ENCODE results near the gene PODNL1. TPM values are rescaled to one million over a fixed set of nuclear protein-coding genes. Genes with fewer than 3 reads are reported as not detected.

Gene PODNL1
- total and polyA plus RNA-seq, 2 of the 13 experiments (the other 11 are each of a cell fraction or from before 2014, with no cell fraction given): 0.18 TPM; not detected in 1

GRCh38 chr19:13905634-13906520 is 32.3 kb downstream of the PODNL1 start, which contains the start of the genes BRME1 and CC2D1A (continued):
- peak; percentile 81 for TF ChIP-seq HOXD1 (CRISPR knock-in tag; IDR thresholded peaks at IDR 0.05)
- TF ChIP-seq ZFP91 (CRISPR knock-in tag; IDR thresholded peaks at IDR 0.05; ENCODE audit: borderline replicate concordance): peak; percentile 77
- no peak for TF ChIP-seq ZNF468 (CRISPR knock-in tag; IDR thresholded peaks at IDR 0.05)
- TF ChIP-seq ZNF20 (CRISPR knock-in tag; IDR thresholded peaks at IDR 0.05): no peak
- no peak for TF ChIP-seq SSRP1 (CRISPR knock-in tag; IDR thresholded peaks at IDR 0.05)
- 0 out of 2 replicates have a peak, but pooled peaks have one; percentile 76 for TF ChIP-seq CENPT (CRISPR knock-in tag; IDR thresholded peaks at IDR 0.05; ENCODE audit: low read depth)
- TF ChIP-seq KAT2B (IDR thresholded peaks at IDR 0.05; ENCODE audit: borderline replicate concordance, low read depth, low read length): no peak
- TF ChIP-seq FOXC1 (CRISPR knock-in tag; IDR thresholded peaks at IDR 0.05; ENCODE audit: borderline replicate concordance): peak; percentile 79
- TF ChIP-seq ZNF746 (CRISPR knock-in tag; IDR thresholded peaks at IDR 0.05): peak; percentile 63; the same call in 1 of the 2 replicates
- TF ChIP-seq TFDP2 (CRISPR knock-in tag; IDR thresholded peaks at IDR 0.05): peak; percentile 99
- no peak for TF ChIP-seq IKZF1 (IDR thresholded peaks at IDR 0.05)
- TF ChIP-seq KDM5A (IDR thresholded peaks at IDR 0.05; ENCODE audit: borderline replicate concordance, low read length): no peak
- TF ChIP-seq YEATS4 (CRISPR knock-in tag; IDR thresholded peaks at IDR 0.05; ENCODE audit: borderline replicate concordance): peak; percentile 50; the same call in 1 of the 2 replicates
- no peak for TF ChIP-seq ZNF101 (CRISPR knock-in tag; IDR thresholded peaks at IDR 0.05; ENCODE audit: borderline replicate concordance, low read depth)
- TF ChIP-seq ZSCAN25 (CRISPR knock-in tag; IDR thresholded peaks at IDR 0.05): peak; percentile 67; the same call in 1 of the 2 replicates
- peak; percentile 97 for TF ChIP-seq ARNT2 (CRISPR knock-in tag; IDR thresholded peaks at IDR 0.05; ENCODE audit: low read depth)
- peak; percentile 83 for TF ChIP-seq ZNF441 (CRISPR knock-in tag; IDR thresholded peaks at IDR 0.05; ENCODE audit: borderline replicate concordance)
- TF ChIP-seq ELK4 (CRISPR knock-in tag; IDR thresholded peaks at IDR 0.05; ENCODE audit: borderline replicate concordance): no peak
- TF ChIP-seq RNF2 (conservative IDR thresholded peaks at IDR 0.05; ENCODE audit: low read depth): peak; percentile 85
- no peak for TF ChIP-seq ZNF3 (CRISPR knock-in tag; IDR thresholded peaks at IDR 0.05)
- TF ChIP-seq CBX2 (IDR thresholded peaks at IDR 0.05; ENCODE audit: low read depth, low read length): no peak
- no peak for TF ChIP-seq CBX2 (CRISPR knock-in tag; IDR thresholded peaks at IDR 0.05; ENCODE audit: low read depth)
- peak; percentile 91 for TF ChIP-seq HCFC1 (IDR thresholded peaks at IDR 0.05; ENCODE audit: low read depth, low read length)
- TF ChIP-seq, protein P1, sequence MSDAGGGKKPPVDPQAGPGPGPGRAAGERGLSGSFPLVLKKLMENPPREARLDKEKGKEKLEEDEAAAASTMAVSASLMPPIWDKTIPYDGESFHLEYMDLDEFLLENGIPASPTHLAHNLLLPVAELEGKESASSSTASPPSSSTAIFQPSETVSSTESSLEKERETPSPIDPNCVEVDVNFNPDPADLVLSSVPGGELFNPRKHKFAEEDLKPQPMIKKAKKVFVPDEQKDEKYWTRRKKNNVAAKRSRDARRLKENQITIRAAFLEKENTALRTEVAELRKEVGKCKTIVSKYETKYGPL (CRISPR knock-in tag; IDR thresholded peaks at IDR 0.05): no peak; the same call in 1 of the 2 replicates
- no peak for TF ChIP-seq ATM (IDR thresholded peaks at IDR 0.05; ENCODE audit: borderline replicate concordance)
